GM12872 (cell line): ENCODE results near the gene VGLL4.

ENCODE experiments used
- CTCF ChIP-seq: IDR thresholded peaks from 3 replicates; pipeline ENCODE4 v1.5.1; 2011; ENCODE audit warnings: low read depth, mild to moderate bottlenecking, low read length, moderate library complexity; ENCODE audit not compliant: insufficient read depth

Gene VGLL4

GRCh38 chr3:11583235-11583634 lies 60.5 kb downstream of the VGLL4 start:
- no peak for TF ChIP-seq CTCF

- TF ChIP-seq CTCF: no peak
Measured at GRCh38 chr3:11582191-11582968, 61.3 kb downstream of the VGLL4 start.

GRCh38 chr3:11581237-11582190 lies 62.2 kb downstream of the VGLL4 start:
- TF ChIP-seq CTCF: no peak

GRCh38 chr3:11580645-11581044 lies 63.1 kb downstream of the VGLL4 start:
- no peak for TF ChIP-seq CTCF

- no peak for TF ChIP-seq CTCF
Measured at GRCh38 chr3:11578169-11578568, 65.5 kb downstream of the VGLL4 start.

GRCh38 chr3:11576453-11576852 lies 67.3 kb downstream of the VGLL4 start:
- TF ChIP-seq CTCF: no peak

- no peak for TF ChIP-seq CTCF
Measured at GRCh38 chr3:11575677-11576076, 68.0 kb downstream of the VGLL4 start.
